GM12875 (cell line): ENCODE data around the gene ARFGAP3.

ENCODE experiments used
- H3K4me3 ChIP-seq: one replicate; pipeline ENCODE4 v1.5.1; 2011; ENCODE audit warnings: low read depth, low read length, control low read depth
- TF ChIP-seq, protein P1 (sequence below): IDR thresholded peaks from 2 replicates; pipeline ENCODE4 v1.5.1; 2011; ENCODE audit warnings: low read depth, mild to moderate bottlenecking, control low read depth, inconsistent platforms, low read length, moderate library complexity, borderline replicate concordance; ENCODE audit not compliant: insufficient read depth

Gene ARFGAP3

DNA sequence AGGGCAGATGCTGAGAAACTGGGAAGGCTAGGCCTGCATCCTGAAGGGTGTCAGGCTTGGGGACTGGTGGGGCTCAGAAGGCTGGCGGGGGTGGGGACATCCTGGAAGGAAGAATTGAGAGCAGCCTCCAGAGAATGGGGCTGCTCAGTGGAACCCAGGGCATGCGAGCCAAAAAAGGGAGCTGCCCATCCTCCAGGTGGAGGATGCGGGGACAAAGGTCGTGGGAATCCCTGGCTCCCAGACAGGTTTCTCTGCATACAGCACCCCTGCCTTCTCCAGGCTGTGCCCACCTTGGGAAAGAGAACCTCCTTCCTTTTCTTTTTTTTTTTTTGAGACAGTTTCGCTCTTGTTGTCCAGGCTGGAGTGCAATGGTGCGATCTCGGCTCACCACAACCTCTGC is 40.9 kb upstream of the ARFGAP3 start:
- TF ChIP-seq, protein P1, sequence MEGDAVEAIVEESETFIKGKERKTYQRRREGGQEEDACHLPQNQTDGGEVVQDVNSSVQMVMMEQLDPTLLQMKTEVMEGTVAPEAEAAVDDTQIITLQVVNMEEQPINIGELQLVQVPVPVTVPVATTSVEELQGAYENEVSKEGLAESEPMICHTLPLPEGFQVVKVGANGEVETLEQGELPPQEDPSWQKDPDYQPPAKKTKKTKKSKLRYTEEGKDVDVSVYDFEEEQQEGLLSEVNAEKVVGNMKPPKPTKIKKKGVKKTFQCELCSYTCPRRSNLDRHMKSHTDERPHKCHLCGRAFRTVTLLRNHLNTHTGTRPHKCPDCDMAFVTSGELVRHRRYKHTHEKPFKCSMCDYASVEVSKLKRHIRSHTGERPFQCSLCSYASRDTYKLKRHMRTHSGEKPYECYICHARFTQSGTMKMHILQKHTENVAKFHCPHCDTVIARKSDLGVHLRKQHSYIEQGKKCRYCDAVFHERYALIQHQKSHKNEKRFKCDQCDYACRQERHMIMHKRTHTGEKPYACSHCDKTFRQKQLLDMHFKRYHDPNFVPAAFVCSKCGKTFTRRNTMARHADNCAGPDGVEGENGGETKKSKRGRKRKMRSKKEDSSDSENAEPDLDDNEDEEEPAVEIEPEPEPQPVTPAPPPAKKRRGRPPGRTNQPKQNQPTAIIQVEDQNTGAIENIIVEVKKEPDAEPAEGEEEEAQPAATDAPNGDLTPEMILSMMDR: no peak
- no peak overlapping the region for H3K4me3 ChIP-seq

DNA sequence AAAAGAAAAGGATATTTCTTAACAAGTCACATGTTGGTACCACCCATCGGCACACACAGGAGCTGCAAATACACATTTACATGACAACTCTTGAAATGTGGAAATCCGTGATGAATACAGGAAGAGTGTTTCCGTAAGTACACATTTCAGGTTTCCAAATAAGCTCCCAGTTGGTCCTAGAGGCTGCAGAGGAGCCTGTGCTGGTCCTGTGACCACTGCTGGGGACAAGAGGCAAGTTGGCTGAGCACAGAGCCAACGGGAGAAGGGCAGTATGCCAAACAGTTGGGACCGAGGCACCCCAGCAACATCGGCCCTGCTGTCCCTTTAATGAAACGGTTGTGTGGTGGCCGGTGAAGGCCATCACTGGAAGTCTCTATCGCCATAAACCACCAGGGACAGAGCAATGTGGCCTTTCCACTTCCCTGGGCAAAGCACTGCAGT is 38.5 kb upstream of the ARFGAP3 start:
- H3K4me3 ChIP-seq: peak overlapping the region; percentile 23
- TF ChIP-seq, protein P1: no peak

DNA sequence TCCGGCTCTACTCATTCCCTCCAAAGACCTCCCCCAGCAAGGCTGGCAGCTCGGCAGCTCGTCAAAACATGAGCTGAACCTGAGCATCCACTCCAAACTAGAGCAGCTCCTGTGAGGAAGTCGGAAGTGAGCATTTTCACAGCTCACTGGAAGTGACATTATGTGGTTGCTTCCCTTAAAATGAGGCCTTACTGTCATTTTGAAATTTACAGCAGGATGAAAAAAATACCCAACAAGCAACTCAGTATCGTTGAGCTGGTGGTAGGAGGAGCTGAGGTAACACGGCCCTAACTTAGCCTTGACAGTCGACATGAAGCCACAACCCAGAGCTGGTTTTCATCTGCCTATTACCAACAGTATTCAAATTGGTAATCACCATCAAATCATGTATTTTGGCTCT is 38.0 kb upstream of the ARFGAP3 start:
- H3K4me3 ChIP-seq: no peak overlapping the region
- TF ChIP-seq, protein P1: no peak

DNA sequence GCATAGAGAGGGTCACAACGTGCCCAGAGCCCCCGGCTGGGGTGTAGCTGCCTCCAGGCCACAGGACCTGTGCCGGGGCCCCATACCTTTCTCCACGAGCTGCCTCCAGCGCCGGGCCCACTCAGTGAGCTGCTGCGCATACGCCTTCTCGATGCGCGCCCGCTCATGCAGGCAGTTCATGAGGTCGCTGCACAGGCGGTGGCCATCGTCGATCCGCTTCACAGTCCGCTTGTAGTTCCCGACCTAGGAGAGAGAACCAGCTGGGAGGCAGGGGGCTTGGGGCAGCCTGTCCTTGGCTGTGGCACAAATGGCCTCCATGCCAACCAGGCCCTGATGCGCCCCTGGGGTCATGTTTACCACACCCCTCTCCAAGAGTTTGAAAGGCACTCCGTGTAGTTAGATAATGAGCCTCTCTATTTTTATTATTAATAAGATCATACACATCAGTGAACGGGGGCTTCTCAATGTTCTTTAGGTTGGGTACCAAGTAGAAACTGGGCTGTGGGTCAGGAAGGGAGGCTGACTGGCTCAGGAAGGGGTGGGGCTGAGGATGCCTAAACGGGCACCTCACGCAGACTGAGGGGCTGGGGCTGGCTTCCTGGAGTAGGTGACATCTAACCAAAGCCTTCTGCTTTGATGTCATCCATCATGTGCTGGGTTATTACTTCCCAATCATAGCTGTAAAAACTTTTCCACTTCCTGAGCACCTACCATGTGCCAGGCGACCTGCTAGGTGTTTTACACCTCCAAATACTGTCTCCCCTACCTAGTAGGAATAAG is 36.5 kb upstream of the ARFGAP3 start:
- TF ChIP-seq, protein P1: no peak
- H3K4me3 ChIP-seq: no peak overlapping the region

- no peak overlapping the region for H3K4me3 ChIP-seq
- TF ChIP-seq, protein P1: no peak
Measured at GRCh38 chr22:42892571-42893316, 35.7 kb upstream of the ARFGAP3 start.

DNA sequence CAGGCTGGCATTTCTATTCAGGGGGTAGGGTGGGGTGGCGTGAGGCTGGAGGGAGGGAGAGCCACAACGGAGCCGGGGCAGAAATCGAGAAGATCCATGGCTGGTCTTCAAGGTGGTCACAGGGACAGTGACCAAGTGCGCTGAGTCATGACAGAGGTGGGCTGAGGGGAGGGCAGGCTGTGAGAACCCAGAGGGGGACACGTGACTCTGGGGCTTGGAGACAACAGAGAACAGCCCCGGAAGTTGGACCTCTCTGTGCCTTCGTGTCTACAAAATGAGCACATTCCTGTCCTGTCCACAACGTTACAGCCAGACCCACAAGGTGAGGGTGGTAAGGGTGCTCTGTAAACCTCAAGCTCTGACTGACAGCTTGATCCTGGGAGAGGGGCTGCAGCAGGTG is 35.1 kb upstream of the ARFGAP3 start:
- no peak overlapping the region for H3K4me3 ChIP-seq
- TF ChIP-seq, protein P1: no peak

DNA sequence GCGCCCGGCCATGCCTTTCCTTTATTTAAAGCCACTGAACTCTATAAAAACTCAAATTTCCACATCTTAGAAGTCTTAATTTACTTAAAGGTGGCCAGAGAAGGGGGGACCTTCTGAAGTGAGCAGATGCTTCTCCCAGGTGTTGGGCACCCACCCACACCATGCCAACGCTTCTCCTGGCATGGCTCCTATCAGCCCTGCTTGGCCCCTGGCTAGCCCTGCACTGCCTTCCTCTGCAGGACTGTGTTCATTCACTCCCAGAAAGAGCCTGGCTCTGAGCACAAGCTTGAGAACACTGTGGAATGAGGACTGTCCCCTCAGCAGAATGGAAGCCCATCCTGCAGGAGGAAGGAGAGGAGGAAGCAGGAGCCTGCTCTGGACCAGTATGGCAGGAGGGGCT is 34.6 kb upstream of the ARFGAP3 start:
- no peak overlapping the region for H3K4me3 ChIP-seq
- TF ChIP-seq, protein P1: no peak
